Nephron progenitor cell (in vitro differentiated cells): Measurements from ENCODE around the gene SIGLEC12.

Source experiments
- DNase-seq: peaks from one replicate; pipeline ENCODE4 v3.0.0; 2021
- H3K27ac Mint-ChIP-seq: 2 replicates; pipeline ENCODE4 v1.8.0; 2021; ENCODE audit warnings: mild to moderate bottlenecking, moderate library complexity, mixed read lengths
- H3K27me3 Mint-ChIP-seq: 2 replicates; pipeline ENCODE4 v1.8.0; 2021; ENCODE audit warnings: mild to moderate bottlenecking, low read depth, mixed read lengths; ENCODE audit not compliant: poor library complexity
- H3K36me3 Mint-ChIP-seq: 2 replicates; pipeline ENCODE4 v1.8.0; 2021; ENCODE audit warnings: low read depth, mixed read lengths
- H3K4me1 Mint-ChIP-seq: 2 replicates; pipeline ENCODE4 v1.8.0; 2021; ENCODE audit warnings: mixed read lengths
- H3K4me3 Mint-ChIP-seq: 2 replicates; pipeline ENCODE4 v1.8.0; 2021; ENCODE audit warnings: mild to moderate bottlenecking, moderate library complexity, mixed read lengths
- H3K9me3 Mint-ChIP-seq: 2 replicates; pipeline ENCODE4 v1.8.0; 2021; ENCODE audit warnings: mild to moderate bottlenecking, moderate library complexity, mixed read lengths
- CTCF ChIP-seq: fragments of 200-600 bp; sonication (generic); IDR thresholded peaks from 2 replicates; pipeline ENCODE4 v1.5.0; 2021; ENCODE audit warnings: antibody characterized with exemption

The SIGLEC12 gene

GRCh38 chr19:51514866-51515481 lies 13.4 kb upstream of the SIGLEC12 start:
- H3K4me3 Mint-ChIP-seq, result no peak overlapping the region
- peaks cover 32% of the 10 kb centered on the region for H3K9me3 Mint-ChIP-seq
- H3K36me3 Mint-ChIP-seq, result peaks cover 5% of the 10 kb centered on the region
- peaks cover 8% of the 10 kb centered on the region for H3K27me3 Mint-ChIP-seq
- peak; percentile 76 for TF ChIP-seq CTCF
- H3K27ac Mint-ChIP-seq, result no peak overlapping the region
- peak; percentile 27 for DNase-seq
- H3K4me1 Mint-ChIP-seq, result no peaks in the 10 kb centered on the region

- H3K27ac Mint-ChIP-seq, result no peak overlapping the region
- DNase-seq, result no peak
- H3K36me3 Mint-ChIP-seq, result peaks cover 5% of the 10 kb centered on the region
- H3K4me1 Mint-ChIP-seq, result no peaks in the 10 kb centered on the region
- H3K4me3 Mint-ChIP-seq, result no peak overlapping the region
- peaks cover 32% of the 10 kb centered on the region for H3K9me3 Mint-ChIP-seq
- no peak for TF ChIP-seq CTCF
- peaks cover 8% of the 10 kb centered on the region for H3K27me3 Mint-ChIP-seq
Measured at GRCh38 chr19:51513968-51514367, 12.4 kb upstream of the SIGLEC12 start.

GRCh38 chr19:51511353-51511752 lies 9.8 kb upstream of the SIGLEC12 start:
- peaks cover 35% of the 10 kb centered on the region for H3K9me3 Mint-ChIP-seq
- no peaks in the 10 kb centered on the region for H3K36me3 Mint-ChIP-seq
- no peak overlapping the region for H3K27ac Mint-ChIP-seq
- H3K4me1 Mint-ChIP-seq, result no peaks in the 10 kb centered on the region
- no peak for TF ChIP-seq CTCF
- no peak for DNase-seq
- H3K27me3 Mint-ChIP-seq, result peaks cover 4% of the 10 kb centered on the region
- no peak overlapping the region for H3K4me3 Mint-ChIP-seq

GRCh38 chr19:51509823-51510660 lies 8.4 kb upstream of the SIGLEC12 start:
- peaks cover 9% of the 10 kb centered on the region for H3K27me3 Mint-ChIP-seq
- peaks cover 48% of the 10 kb centered on the region for H3K9me3 Mint-ChIP-seq
- no peaks in the 10 kb centered on the region for H3K4me1 Mint-ChIP-seq
- TF ChIP-seq CTCF, result no peak
- H3K36me3 Mint-ChIP-seq, result no peaks in the 10 kb centered on the region
- no peak overlapping the region for H3K27ac Mint-ChIP-seq
- no peak for DNase-seq
- H3K4me3 Mint-ChIP-seq, result no peak overlapping the region

GRCh38 chr19:51508059-51508733 lies 6.6 kb upstream of the SIGLEC12 start:
- peaks cover 65% of the 10 kb centered on the region for H3K9me3 Mint-ChIP-seq
- no peaks in the 10 kb centered on the region for H3K36me3 Mint-ChIP-seq
- no peak for DNase-seq
- no peak overlapping the region for H3K4me3 Mint-ChIP-seq
- no peak overlapping the region for H3K27ac Mint-ChIP-seq
- H3K27me3 Mint-ChIP-seq, result peaks cover 9% of the 10 kb centered on the region
- TF ChIP-seq CTCF, result no peak
- no peaks in the 10 kb centered on the region for H3K4me1 Mint-ChIP-seq
